WTC11 (cell line): ENCODE data around the gene NECTIN2. TPM values are rescaled to one million over a fixed set of nuclear protein-coding genes. Genes with fewer than 3 reads are reported as not detected.
"Not testable (repeated sequence)": the region's sequence is repeated elsewhere in the genome, so short reads cannot be mapped to it uniquely, and the experiment has no call there.

Experiments used
- ATAC-seq: fragments of 200-7000 bp; cut with Tn5 transposase; 2 replicates; pipeline ENCODE4 v1.10.0; 2021; ENCODE audit warnings: mild to moderate bottlenecking, moderate library complexity
- CTCF ChIA-PET: fragments of 300-600 bp; sonication (Branson Sonifier 250); formaldehyde crosslinking; loops from one replicate; lab custom pipeline; 2021; ENCODE audit warnings: antibody characterized with exemption; lab: Charles Lee
- POLR2A ChIA-PET: fragments of 350-600 bp; sonication (Branson Sonifier 250); formaldehyde crosslinking; loops from one replicate; lab custom pipeline; 2021; ENCODE audit warnings: antibody characterized with exemption; lab: Charles Lee
- DNase-seq: peaks from one replicate; pipeline ENCODE4 v3.0.0; 2021; ENCODE audit warnings: low spot score
- H3K27ac Mint-ChIP-seq: 2 replicates; pipeline ENCODE4 v1.8.0; 2021; ENCODE audit warnings: mixed read lengths
- H3K27me3 Mint-ChIP-seq: 2 replicates; pipeline ENCODE4 v1.8.0; 2021; ENCODE audit warnings: low read depth, mild to moderate bottlenecking, moderate library complexity, mixed read lengths
- H3K36me3 Mint-ChIP-seq: 2 replicates; pipeline ENCODE4 v1.8.0; 2021; ENCODE audit warnings: mixed read lengths
- H3K4me1 Mint-ChIP-seq: 2 replicates; pipeline ENCODE4 v1.8.0; 2022; ENCODE audit warnings: mixed read lengths
- H3K4me3 Mint-ChIP-seq: 2 replicates; pipeline ENCODE4 v1.8.0; 2021; ENCODE audit warnings: mild to moderate bottlenecking, moderate library complexity, mixed read lengths
- H3K9me3 Mint-ChIP-seq: 2 replicates; pipeline ENCODE4 v1.8.0; 2021; ENCODE audit warnings: mixed read lengths
- CBFB ChIP-seq: sonication (generic); formaldehyde crosslinking; IDR thresholded peaks from 2 replicates; pipeline ENCODE4 v1.8.1; 2022; ENCODE audit warnings: mild to moderate bottlenecking, low read depth, missing genetic modification reagents
- CREM ChIP-seq: sonication (generic); formaldehyde crosslinking; IDR thresholded peaks from 2 replicates; pipeline ENCODE4 v1.8.1; 2022; ENCODE audit warnings: mild to moderate bottlenecking, missing genetic modification reagents, moderate library complexity
- GTF2I ChIP-seq: fragments of 250-450 bp; sonication (Bioruptor Pico); conservative IDR thresholded peaks from 2 replicates; pipeline ENCODE4 v1.4.0; 2021; ENCODE audit warnings: mild to moderate bottlenecking
- KAT7 ChIP-seq: sonication (generic); formaldehyde crosslinking; IDR thresholded peaks from 2 replicates; pipeline ENCODE4 v1.8.1; 2023; ENCODE audit warnings: missing genetic modification reagents, mild to moderate bottlenecking, borderline replicate concordance
- MXD4 ChIP-seq: fragments of 250-450 bp; sonication (Bioruptor Pico); IDR thresholded peaks from 2 replicates; pipeline ENCODE4 v1.8.0; 2021; ENCODE audit warnings: mild to moderate bottlenecking, moderate library complexity, borderline replicate concordance
- NFATC4 ChIP-seq: fragments of 250-450 bp; sonication (Bioruptor Pico); IDR thresholded peaks from 2 replicates; pipeline ENCODE4 v1.9.0; 2021; ENCODE audit warnings: mild to moderate bottlenecking
- NFE2L1 ChIP-seq: sonication (generic); formaldehyde crosslinking; IDR thresholded peaks from 2 replicates; pipeline ENCODE4 v1.8.1; 2023; ENCODE audit warnings: missing genetic modification reagents
- NR1H2 ChIP-seq: sonication (generic); formaldehyde crosslinking; IDR thresholded peaks from 2 replicates; pipeline ENCODE4 v1.9.0; 2021; ENCODE audit warnings: mild to moderate bottlenecking, moderate library complexity, missing genetic modification reagents
- NR2C2 ChIP-seq: sonication (generic); formaldehyde crosslinking; IDR thresholded peaks from 2 replicates; pipeline ENCODE4 v1.8.0; 2022; ENCODE audit warnings: mild to moderate bottlenecking, missing genetic modification reagents
- RORB ChIP-seq: fragments of 250-450 bp; sonication (Bioruptor Pico); IDR thresholded peaks from 2 replicates; pipeline ENCODE4 v1.9.0; 2021; ENCODE audit warnings: mild to moderate bottlenecking
- ZNF232 ChIP-seq: sonication (generic); formaldehyde crosslinking; IDR thresholded peaks from 2 replicates; pipeline ENCODE4 v1.8.0; 2022; ENCODE audit warnings: mild to moderate bottlenecking, missing genetic modification reagents
- ZNF317 ChIP-seq: sonication (generic); formaldehyde crosslinking; IDR thresholded peaks from 2 replicates; pipeline ENCODE4 v1.8.1; 2023; ENCODE audit warnings: low read depth, mild to moderate bottlenecking, moderate library complexity, missing genetic modification reagents, borderline replicate concordance
- ZNF423 ChIP-seq: fragments of 250-450 bp; sonication (Bioruptor Pico); IDR thresholded peaks from 2 replicates; pipeline ENCODE4 v2.1.2; 2022; ENCODE audit warnings: mild to moderate bottlenecking, moderate library complexity
- total RNA-seq: library from RNA; stranded (reverse); gene quantifications from 3 replicates; pipeline ENCODE4 v1.2.3, GENCODE V29; 2021
- TF ChIP-seq, protein P1 (sequence below): sonication (generic); formaldehyde crosslinking; IDR thresholded peaks from 2 replicates; pipeline ENCODE4 v1.8.1; 2023; ENCODE audit warnings: mild to moderate bottlenecking, missing genetic modification reagents, moderate library complexity
- TF ChIP-seq, protein P2 (sequence below): fragments of 250-450 bp; sonication (Bioruptor Pico); IDR thresholded peaks from 2 replicates; pipeline ENCODE4 v1.9.0; 2021; ENCODE audit warnings: moderate library complexity, mild to moderate bottlenecking, inconsistent platforms, borderline replicate concordance
- TF ChIP-seq, protein P3 (sequence below): sonication (generic); formaldehyde crosslinking; IDR thresholded peaks from 2 replicates; pipeline ENCODE4 v1.8.1; 2023; ENCODE audit warnings: mild to moderate bottlenecking, missing genetic modification reagents, moderate library complexity
- TF ChIP-seq, protein P4 (sequence below): fragments of 250-450 bp; sonication (Bioruptor Pico); IDR thresholded peaks from 2 replicates; pipeline ENCODE4 v1.9.0; 2021; ENCODE audit warnings: mild to moderate bottlenecking
- TF ChIP-seq, protein P5 (sequence below): sonication (generic); formaldehyde crosslinking; IDR thresholded peaks from 2 replicates; pipeline ENCODE4 v1.8.1; 2022; ENCODE audit warnings: mild to moderate bottlenecking, missing genetic modification reagents, moderate library complexity, borderline replicate concordance
- TF ChIP-seq, protein P6 (sequence below): sonication (generic); formaldehyde crosslinking; IDR thresholded peaks from 2 replicates; pipeline ENCODE4 v1.8.1; 2023; ENCODE audit warnings: mild to moderate bottlenecking, missing genetic modification reagents

NECTIN2 gene
- total RNA-seq, 1 experiment from 2014 or later: 170 TPM

DNA sequence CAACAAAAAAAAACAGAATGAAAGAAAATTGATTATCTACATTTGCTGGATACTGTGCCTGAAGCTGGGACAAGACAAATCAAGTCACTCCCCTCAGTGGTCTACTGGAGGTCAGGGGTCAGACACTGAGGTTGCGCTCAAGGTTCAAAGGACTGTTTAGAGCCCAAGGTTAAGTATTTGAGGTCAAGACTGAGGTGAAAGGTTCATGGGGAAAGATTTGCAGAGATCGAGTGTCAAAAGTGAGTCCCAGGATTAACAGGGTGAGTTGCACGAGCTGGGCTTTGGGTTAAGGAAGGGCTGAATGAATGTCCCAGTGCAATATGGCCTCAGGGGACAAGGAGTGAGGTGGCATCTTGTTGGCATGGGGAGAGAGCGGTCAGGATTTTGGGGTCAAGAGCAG lies 41.6 kb downstream of the NECTIN2 start:
- POLR2A ChIA-PET: no interaction called here
- Mint-ChIP-seq H3K27ac (no peak overlapping the region), H3K36me3 (peaks cover 41% of the 10 kb centered on the region)

DNA sequence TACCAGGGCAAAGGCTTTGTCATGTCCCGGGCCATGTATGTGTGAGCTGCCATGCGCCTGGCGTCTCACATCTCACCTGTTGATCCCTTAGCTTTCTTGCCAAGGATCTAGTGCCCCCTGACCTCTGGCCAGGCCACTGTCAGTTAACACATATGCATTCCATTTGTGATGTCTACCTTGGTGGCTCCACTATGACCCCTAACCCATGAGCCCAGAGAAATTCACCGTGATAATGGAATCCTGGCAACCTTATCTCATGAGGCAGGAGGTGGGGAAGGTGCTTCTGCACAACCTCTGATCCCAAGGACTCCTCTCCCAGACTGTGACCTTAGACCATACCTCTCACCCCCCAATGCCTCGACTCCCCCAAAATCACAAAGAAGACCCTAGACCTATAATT lies 42.2 kb downstream of the NECTIN2 start:
- CTCF ChIA-PET, DNase-seq, ATAC-seq, H3K27me3 Mint-ChIP-seq, H3K4me3 Mint-ChIP-seq, POLR2A ChIA-PET, H3K9me3 Mint-ChIP-seq, H3K27ac Mint-ChIP-seq: not testable (repeated sequence)
- H3K4me1 Mint-ChIP-seq: peaks cover 21% of the 10 kb centered on the region
- H3K36me3 Mint-ChIP-seq: peaks cover 48% of the 10 kb centered on the region

More for the DNA sequence above, 41.6 kb downstream of the NECTIN2 start:
- no peak for DNase-seq
- TF ChIP-seq NR2C2 (CRISPR knock-in tag) (no peak), GTF2I (CRISPR knock-in tag) (no peak), RORB (no peak), NFATC4 (CRISPR knock-in tag) (no peak)
- H3K27me3 Mint-ChIP-seq: no peaks in the 10 kb centered on the region; the same call in 1 of the 2 replicates
- ATAC-seq: no peak
- no peaks in the 10 kb centered on the region for H3K9me3 Mint-ChIP-seq
- no peak overlapping the region for H3K4me3 Mint-ChIP-seq
- H3K4me1 Mint-ChIP-seq: peaks cover 25% of the 10 kb centered on the region
- CTCF ChIA-PET: no interaction called here

DNA sequence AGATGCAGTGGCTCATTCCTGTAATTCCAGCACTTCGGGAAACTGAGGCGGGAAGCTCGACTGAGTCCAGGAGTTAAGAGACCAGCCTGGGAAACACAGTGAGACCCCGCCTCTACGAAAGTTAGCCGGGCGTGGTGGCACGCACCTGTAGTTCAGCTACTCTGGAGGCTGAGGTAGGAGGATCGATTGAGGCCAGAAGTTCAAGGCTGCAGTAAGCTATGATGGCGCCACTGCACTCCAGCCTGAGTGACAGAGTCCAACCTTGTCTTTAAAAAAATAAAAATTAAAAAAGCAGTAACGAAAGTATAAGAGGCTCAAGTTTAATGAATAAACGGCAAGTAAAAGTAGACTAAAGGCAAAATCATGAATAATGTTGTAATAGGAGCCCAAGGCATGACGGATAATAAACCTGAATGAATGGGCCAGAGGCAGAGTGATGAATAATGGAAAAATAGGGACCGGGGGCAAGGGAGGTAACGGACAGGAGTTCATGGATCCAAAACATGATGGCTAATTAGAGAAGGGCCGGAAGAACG lies 43.8 kb downstream of the NECTIN2 start:
- Mint-ChIP-seq H3K27me3 (no peaks in the 10 kb centered on the region; the same call in 1 of the 2 replicates), H3K9me3 (no peaks in the 10 kb centered on the region), H3K4me3 (peak overlapping the region; percentile 64), H3K27ac (peak overlapping the region; percentile 97), H3K4me1 (peaks cover 21% of the 10 kb centered on the region), H3K36me3 (peaks cover 55% of the 10 kb centered on the region)
- TF ChIP-seq NFE2L1: 0 out of 2 replicates have a peak, but pooled peaks have one; percentile 33
- TF ChIP-seq GTF2I (CRISPR knock-in tag): 0 out of 2 replicates have a peak, but pooled peaks have one; percentile 21
- no peak for TF ChIP-seq ZNF423
- ChIA-PET POLR2A (interaction anchor here (1.2 to 1.8 kb wide), 5 partner anchors 15 to 202 kb away, joined by 4 to 12 read pairs (median 6); partner anchors contain the start of genes APOE, CLPTM1 and NECTIN2), CTCF (interaction anchor here (0.8 to 1.9 kb wide), 13 partner anchors 13 to 201 kb away, joined by 3 to 13 read pairs (median 5); partner anchors contain the start of genes APOE and NECTIN2)
- no peak for DNase-seq
- no peak for ATAC-seq

DNA sequence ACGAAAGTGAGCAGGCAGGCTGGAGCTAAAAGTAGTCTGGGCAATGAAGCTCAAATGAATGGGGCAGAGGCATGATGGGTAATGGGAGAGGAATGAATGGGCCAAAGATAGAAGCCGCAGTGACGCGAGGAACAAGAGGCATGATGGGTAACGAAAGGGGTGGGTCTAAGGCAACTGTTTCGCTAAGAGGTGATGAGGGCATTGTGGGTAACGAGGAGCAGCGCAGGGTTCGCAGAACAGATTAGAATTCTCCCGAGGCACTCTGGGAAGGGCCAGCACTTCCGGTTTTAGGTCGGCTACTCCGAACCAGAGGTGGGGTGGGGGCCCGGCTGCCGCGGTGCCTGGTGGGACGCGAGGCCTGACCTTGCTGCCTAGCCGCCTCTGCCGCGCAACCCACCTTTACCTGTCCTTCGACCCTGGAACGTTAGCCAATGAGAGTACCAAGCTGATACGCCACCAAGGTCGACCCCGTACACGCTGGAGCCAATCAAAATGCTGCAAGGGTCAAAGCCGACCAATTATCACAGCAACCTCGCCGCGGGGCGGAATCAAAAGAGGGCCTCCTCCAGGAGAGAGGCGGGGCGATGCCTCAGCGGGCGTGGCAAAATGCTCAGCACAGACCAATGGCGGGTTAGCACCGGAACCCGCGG lies 44.4 kb downstream of the NECTIN2 start:
- H3K36me3 Mint-ChIP-seq: peaks cover 59% of the 10 kb centered on the region
- POLR2A ChIA-PET: interaction anchor here (1.2 to 1.8 kb wide), 5 partner anchors 15 to 201 kb away, joined by 4 to 12 read pairs (median 6); partner anchors contain the start of genes APOE, CLPTM1 and NECTIN2
- TF ChIP-seq ZNF317 (CRISPR knock-in tag) (no peak), ZNF232 (CRISPR knock-in tag) (no peak), CREM (CRISPR knock-in tag) (peak; percentile 17; the same call in 1 of the 2 replicates), NR1H2 (CRISPR knock-in tag) (no peak), MXD4 (no peak), CBFB (CRISPR knock-in tag) (no peak), KAT7 (CRISPR knock-in tag) (no peak)
- TF ChIP-seq, protein P1, sequence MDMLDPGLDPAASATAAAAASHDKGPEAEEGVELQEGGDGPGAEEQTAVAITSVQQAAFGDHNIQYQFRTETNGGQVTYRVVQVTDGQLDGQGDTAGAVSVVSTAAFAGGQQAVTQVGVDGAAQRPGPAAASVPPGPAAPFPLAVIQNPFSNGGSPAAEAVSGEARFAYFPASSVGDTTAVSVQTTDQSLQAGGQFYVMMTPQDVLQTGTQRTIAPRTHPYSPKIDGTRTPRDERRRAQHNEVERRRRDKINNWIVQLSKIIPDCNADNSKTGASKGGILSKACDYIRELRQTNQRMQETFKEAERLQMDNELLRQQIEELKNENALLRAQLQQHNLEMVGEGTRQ (CRISPR knock-in tag): no peak
- TF ChIP-seq, protein P2, sequence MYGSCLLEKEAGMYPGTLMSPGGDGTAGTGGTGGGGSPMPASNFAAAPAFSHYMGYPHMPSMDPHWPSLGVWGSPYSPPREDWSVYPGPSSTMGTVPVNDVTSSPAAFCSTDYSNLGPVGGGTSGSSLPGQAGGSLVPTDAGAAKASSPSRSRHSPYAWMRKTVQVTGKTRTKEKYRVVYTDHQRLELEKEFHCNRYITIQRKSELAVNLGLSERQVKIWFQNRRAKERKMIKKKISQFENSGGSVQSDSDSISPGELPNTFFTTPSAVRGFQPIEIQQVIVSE (CRISPR knock-in tag): no peak
- TF ChIP-seq, protein P3, sequence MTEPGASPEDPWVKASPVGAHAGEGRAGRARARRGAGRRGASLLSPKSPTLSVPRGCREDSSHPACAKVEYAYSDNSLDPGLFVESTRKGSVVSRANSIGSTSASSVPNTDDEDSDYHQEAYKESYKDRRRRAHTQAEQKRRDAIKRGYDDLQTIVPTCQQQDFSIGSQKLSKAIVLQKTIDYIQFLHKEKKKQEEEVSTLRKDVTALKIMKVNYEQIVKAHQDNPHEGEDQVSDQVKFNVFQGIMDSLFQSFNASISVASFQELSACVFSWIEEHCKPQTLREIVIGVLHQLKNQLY: no peak
- TF ChIP-seq, protein P4, sequence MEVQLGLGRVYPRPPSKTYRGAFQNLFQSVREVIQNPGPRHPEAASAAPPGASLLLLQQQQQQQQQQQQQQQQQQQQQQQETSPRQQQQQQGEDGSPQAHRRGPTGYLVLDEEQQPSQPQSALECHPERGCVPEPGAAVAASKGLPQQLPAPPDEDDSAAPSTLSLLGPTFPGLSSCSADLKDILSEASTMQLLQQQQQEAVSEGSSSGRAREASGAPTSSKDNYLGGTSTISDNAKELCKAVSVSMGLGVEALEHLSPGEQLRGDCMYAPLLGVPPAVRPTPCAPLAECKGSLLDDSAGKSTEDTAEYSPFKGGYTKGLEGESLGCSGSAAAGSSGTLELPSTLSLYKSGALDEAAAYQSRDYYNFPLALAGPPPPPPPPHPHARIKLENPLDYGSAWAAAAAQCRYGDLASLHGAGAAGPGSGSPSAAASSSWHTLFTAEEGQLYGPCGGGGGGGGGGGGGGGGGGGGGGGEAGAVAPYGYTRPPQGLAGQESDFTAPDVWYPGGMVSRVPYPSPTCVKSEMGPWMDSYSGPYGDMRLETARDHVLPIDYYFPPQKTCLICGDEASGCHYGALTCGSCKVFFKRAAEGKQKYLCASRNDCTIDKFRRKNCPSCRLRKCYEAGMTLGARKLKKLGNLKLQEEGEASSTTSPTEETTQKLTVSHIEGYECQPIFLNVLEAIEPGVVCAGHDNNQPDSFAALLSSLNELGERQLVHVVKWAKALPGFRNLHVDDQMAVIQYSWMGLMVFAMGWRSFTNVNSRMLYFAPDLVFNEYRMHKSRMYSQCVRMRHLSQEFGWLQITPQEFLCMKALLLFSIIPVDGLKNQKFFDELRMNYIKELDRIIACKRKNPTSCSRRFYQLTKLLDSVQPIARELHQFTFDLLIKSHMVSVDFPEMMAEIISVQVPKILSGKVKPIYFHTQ (CRISPR knock-in tag): 0 out of 2 replicates have a peak, but pooled peaks have one; percentile 13
- TF ChIP-seq, protein P5, sequence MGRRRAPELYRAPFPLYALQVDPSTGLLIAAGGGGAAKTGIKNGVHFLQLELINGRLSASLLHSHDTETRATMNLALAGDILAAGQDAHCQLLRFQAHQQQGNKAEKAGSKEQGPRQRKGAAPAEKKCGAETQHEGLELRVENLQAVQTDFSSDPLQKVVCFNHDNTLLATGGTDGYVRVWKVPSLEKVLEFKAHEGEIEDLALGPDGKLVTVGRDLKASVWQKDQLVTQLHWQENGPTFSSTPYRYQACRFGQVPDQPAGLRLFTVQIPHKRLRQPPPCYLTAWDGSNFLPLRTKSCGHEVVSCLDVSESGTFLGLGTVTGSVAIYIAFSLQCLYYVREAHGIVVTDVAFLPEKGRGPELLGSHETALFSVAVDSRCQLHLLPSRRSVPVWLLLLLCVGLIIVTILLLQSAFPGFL: no peak
- TF ChIP-seq, protein P6, sequence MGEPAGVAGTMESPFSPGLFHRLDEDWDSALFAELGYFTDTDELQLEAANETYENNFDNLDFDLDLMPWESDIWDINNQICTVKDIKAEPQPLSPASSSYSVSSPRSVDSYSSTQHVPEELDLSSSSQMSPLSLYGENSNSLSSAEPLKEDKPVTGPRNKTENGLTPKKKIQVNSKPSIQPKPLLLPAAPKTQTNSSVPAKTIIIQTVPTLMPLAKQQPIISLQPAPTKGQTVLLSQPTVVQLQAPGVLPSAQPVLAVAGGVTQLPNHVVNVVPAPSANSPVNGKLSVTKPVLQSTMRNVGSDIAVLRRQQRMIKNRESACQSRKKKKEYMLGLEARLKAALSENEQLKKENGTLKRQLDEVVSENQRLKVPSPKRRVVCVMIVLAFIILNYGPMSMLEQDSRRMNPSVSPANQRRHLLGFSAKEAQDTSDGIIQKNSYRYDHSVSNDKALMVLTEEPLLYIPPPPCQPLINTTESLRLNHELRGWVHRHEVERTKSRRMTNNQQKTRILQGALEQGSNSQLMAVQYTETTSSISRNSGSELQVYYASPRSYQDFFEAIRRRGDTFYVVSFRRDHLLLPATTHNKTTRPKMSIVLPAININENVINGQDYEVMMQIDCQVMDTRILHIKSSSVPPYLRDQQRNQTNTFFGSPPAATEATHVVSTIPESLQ (CRISPR knock-in tag): no peak

More for the DNA sequence above, 44.4 kb downstream of the NECTIN2 start:
- peaks cover 21% of the 10 kb centered on the region for H3K4me1 Mint-ChIP-seq
- H3K27ac Mint-ChIP-seq: peak overlapping the region; percentile 97
- no peaks in the 10 kb centered on the region; the same call in 1 of the 2 replicates for H3K27me3 Mint-ChIP-seq
- peak overlapping the region; percentile 64 for H3K4me3 Mint-ChIP-seq
- no peaks in the 10 kb centered on the region for H3K9me3 Mint-ChIP-seq
- peak; percentile 90 for ATAC-seq
- DNase-seq: peak; percentile 100
- CTCF ChIA-PET: interaction anchor here (0.8 to 1.9 kb wide), 13 partner anchors 12 to 201 kb away, joined by 3 to 13 read pairs (median 5); partner anchors contain the start of genes APOE and NECTIN2
